Duodenal mucosa (tissue), 2 donors: ENCODE measurements around the gene PAPLN.
A peak's percentile ranks its signal among the peaks of the same experiment; 100 is the strongest.

Experiments
- H3K27ac ChIP-seq: one replicate; pipeline ENCODE4 v1.7.0; 2013; ENCODE audit warnings: low read depth, low read length
- H3K27me3 ChIP-seq, 2 donors: one replicate each; pipeline ENCODE4 v1.7.0; 2013; ENCODE audit warnings: low read length in 2 of 2, control low read depth in 1 of 2; ENCODE audit not compliant: insufficient read depth in 2 of 2, control insufficient read depth in 1 of 2
- H3K36me3 ChIP-seq, 2 donors: one replicate each; pipeline ENCODE4 v1.7.0; 2013; ENCODE audit warnings: low read length in 2 of 2, control low read depth in 1 of 2; ENCODE audit not compliant: insufficient read depth in 2 of 2, control insufficient read depth in 1 of 2
- H3K4me1 ChIP-seq, 2 donors: one replicate each; pipeline ENCODE4 v1.7.0; 2013; ENCODE audit warnings: low read length in 2 of 2, control low read depth in 1 of 2; ENCODE audit not compliant: insufficient read depth in 2 of 2, control insufficient read depth in 1 of 2
- H3K4me3 ChIP-seq, 2 donors: one replicate each; pipeline ENCODE4 v1.7.0; 2013; ENCODE audit warnings: low read length in 2 of 2, low read depth in 1 of 2
- H3K9ac ChIP-seq, 2 donors: one replicate each; pipeline ENCODE4 v1.7.0; 2013; ENCODE audit warnings: low read length in 2 of 2, low read depth in 1 of 2
- H3K9me3 ChIP-seq, 2 donors: one replicate each; pipeline ENCODE4 v1.7.0; 2013; ENCODE audit warnings: low read length in 2 of 2, control low read depth in 1 of 2; ENCODE audit not compliant: control insufficient read depth in 1 of 2

PAPLN gene

DNA sequence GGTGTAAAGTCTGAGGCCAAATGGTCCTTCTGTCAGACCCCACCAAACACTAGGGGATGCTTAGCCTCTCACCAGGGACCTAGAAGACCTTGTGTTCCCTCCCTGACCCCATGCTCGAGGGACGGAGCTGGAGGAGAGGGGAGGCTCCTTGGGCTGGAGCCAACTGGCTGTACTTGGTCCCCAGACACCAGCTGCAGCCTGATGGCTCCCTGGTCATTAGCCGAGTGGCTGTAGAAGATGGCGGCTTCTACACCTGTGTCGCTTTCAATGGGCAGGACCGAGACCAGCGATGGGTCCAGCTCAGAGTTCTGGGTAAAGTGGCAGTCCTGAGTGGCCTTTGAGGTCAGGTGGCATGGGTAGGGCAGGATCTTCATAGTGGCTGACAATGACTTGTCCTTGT, 29.0 kb downstream of the PAPLN start:
- H3K36me3 ChIP-seq: no peaks in the 10 kb centered on the region
- no peak overlapping the region for H3K27ac ChIP-seq
- H3K9ac ChIP-seq: no peak overlapping the region
- no peaks in the 10 kb centered on the region for H3K27me3 ChIP-seq
- no peaks in the 10 kb centered on the region for H3K9me3 ChIP-seq
- H3K4me1 ChIP-seq: peaks cover 4 to 6% of the 10 kb centered on the region in 2 donors
- H3K4me3 ChIP-seq: no peak overlapping the region

DNA sequence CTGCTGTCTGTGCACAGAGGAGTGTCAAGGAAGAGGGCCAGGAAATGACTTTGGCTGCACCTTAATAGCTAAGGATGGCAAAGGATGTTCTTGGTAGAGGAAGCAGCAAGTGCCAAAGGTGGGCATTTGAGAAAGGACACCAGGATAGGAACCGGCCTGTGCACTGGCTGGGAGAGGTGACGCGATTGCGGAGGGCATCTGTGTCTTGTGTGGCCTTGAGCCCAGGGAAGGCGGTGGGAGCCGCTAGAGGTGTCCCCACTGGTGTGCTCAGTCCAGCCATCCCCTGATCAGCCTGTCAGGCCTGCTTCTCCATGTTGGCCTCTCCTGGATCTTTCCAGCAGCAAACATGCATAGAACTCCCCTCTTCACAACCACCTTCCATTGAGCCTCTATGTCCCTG, 30.2 kb downstream of the PAPLN start:
- H3K9me3 ChIP-seq: no peaks in the 10 kb centered on the region
- no peak overlapping the region for H3K27ac ChIP-seq
- H3K9ac ChIP-seq: no peak overlapping the region
- H3K4me1 ChIP-seq: peaks cover 4 to 6% of the 10 kb centered on the region in 2 donors
- H3K27me3 ChIP-seq: no peaks in the 10 kb centered on the region
- H3K36me3 ChIP-seq: peaks cover 0 to 3% of the 10 kb centered on the region in 2 donors
- no peak overlapping the region for H3K4me3 ChIP-seq

DNA sequence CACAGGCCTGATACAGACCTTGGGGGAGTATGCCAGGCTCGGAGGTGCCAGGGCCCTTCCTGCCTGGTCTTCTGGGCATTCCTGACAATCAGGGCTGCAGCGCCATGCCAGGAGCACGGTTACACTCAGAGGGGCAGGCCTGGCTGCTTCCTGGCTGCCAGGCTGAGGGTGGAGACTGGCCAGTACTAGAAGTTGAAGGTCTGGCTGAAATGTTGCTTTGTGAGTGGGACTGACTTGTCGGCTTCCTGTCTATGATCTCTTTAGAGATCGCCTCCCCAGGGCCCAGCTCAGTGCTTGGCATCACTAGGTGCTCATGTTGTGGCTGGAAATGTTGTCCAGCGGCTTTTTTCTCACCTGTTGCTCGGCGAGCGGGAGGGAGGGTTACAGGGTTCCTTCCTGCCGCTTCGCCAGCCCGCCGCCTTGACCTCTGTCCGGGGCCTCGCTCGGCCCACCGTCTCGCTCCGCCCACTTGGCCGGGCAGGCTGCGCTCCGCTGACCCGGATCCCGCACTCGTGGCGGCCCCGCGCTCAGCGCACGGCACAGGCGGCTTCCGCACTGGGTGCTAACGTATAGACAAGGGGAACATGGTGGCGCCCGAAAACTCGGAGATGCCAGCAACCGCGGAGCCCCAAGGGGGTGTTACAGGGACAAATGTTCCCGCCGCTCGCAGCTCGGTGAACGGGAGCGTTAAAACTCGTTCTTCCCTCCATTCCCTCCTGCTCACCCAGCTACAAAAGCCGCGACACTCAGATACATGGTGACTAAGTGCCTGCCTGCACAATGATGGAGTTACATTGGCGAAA, 32.6 kb downstream of the PAPLN start:
- no peak overlapping the region for H3K27ac ChIP-seq
- H3K4me3 ChIP-seq: peak overlapping the region; percentile 30 to 33
- peaks cover 4 to 6% of the 10 kb centered on the region in 2 donors for H3K4me1 ChIP-seq
- no peaks in the 10 kb centered on the region for H3K27me3 ChIP-seq
- no peaks in the 10 kb centered on the region for H3K9me3 ChIP-seq
- peaks cover 16 to 21% of the 10 kb centered on the region in 2 donors for H3K36me3 ChIP-seq
- peak overlapping the region in 1 of 2 donors; percentile 36 for H3K9ac ChIP-seq

DNA sequence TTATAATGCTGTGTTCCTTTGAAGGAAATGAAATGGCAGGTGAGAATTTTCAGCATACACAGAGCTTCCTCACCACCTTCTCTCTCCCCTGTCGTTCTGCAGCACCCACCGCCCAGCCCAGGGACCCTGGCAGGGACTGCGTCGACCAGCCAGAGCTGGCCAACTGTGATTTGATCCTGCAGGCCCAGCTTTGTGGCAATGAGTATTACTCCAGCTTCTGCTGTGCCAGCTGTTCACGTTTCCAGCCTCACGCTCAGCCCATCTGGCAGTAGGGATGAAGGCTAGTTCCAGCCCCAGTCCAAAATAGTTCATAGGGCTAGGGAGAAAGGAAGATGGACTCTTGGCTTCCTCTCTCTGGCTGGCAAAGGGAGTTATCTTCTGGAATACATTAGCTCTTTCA, 35.1 kb downstream of the PAPLN start:
- Histone ChIP-seq H3K27ac (no peak overlapping the region), H3K4me1 (peaks cover 4 to 6% of the 10 kb centered on the region in 2 donors), H3K4me3 (no peak overlapping the region), H3K36me3 (peaks cover 32 to 46% of the 10 kb centered on the region in 2 donors), H3K9me3 (no peaks in the 10 kb centered on the region), H3K27me3 (no peaks in the 10 kb centered on the region), H3K9ac (no peak overlapping the region)

DNA sequence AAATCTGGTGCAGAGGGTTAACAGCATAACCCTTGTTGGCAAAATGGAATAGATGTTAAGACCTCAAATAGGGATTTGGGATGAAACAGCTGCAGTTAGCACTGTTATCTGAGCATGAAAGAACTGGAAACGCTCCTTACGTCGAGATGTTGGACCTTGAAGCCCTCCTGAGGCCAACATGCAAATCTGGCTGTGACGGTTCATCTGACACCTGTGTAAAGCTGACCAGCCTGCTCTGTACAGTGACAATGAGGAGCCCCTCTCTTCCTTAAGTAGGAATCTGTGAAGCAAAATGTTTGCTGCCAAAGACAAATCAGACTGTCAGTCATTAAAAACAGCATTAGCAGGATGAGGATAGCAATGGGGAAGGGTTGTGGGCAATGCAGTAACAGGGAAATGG, 36.5 kb downstream of the PAPLN start:
- H3K4me3 ChIP-seq: no peak overlapping the region
- H3K9ac ChIP-seq: no peak overlapping the region
- no peaks in the 10 kb centered on the region for H3K9me3 ChIP-seq
- peaks cover 4 to 6% of the 10 kb centered on the region in 2 donors for H3K4me1 ChIP-seq
- no peaks in the 10 kb centered on the region for H3K27me3 ChIP-seq
- no peak overlapping the region for H3K27ac ChIP-seq
- peaks cover 33 to 52% of the 10 kb centered on the region in 2 donors for H3K36me3 ChIP-seq

DNA sequence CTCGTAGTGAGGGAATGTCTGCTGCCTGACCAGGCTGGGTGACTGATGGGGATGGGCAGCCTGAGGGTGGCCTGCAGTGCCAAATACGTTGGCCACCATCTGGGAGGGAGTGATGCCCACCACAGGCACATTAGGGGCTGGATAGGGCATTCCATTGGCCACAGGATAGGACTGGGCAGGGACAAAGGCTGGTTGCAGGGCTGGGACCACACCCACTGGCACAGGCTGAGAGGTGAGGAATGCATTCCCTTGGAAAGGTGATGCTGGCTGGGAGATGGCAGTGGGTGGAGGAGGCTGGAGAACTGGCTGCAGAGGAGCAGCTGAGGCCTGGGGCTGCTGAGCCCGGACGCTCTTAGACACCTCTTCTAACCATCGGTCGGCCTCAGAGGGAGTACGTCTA, 39.5 kb downstream of the PAPLN start:
- H3K27ac ChIP-seq: no peak overlapping the region
- no peaks in the 10 kb centered on the region for H3K27me3 ChIP-seq
- H3K4me3 ChIP-seq: no peak overlapping the region
- no peaks in the 10 kb centered on the region for H3K4me1 ChIP-seq
- H3K9ac ChIP-seq: no peak overlapping the region
- H3K36me3 ChIP-seq: peaks cover 48 to 76% of the 10 kb centered on the region in 2 donors
- no peaks in the 10 kb centered on the region for H3K9me3 ChIP-seq

DNA sequence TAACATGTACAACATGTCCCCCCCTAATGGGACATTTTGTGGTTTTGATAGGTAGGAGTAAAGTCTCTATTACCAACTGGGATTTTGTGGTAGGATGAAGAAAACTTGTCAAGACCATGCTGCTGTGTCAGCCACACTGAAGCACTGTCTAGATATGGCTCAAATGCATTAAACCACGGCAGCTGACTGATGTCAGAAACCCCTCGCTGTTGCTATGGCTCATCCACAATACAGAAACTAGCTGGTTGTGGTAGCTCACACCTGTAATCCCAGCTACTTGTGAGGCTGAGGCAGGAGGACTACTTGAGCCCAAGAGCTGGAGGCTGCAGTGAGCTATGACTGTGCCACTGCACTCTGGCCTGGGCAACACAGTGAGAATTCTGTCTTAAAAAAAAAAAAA, 40.1 kb downstream of the PAPLN start:
- no peaks in the 10 kb centered on the region for H3K9me3 ChIP-seq
- H3K27me3 ChIP-seq: no peaks in the 10 kb centered on the region
- H3K27ac ChIP-seq: no peak overlapping the region
- no peaks in the 10 kb centered on the region for H3K4me1 ChIP-seq
- H3K9ac ChIP-seq: no peak overlapping the region
- peaks cover 53 to 79% of the 10 kb centered on the region in 2 donors for H3K36me3 ChIP-seq
- H3K4me3 ChIP-seq: no peak overlapping the region

DNA sequence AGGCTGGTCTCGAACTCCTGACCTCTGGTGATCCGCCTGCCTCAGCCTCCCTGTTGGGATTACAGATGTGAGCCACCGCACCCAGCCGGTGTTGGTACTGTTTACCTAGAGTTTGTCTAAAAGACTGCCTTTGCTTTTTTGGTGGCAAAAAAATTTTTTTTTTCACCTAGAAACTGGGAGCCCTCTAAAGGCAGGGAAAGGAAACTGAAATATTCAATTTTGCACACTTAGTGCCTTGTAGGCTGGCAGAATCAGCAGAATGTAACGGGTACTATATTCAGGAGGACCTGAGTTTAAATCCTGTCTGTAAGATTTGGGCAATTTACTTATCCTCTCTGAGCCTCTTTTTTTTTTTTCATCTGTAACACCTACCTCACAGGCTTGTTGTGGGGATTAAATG, 43.6 kb downstream of the PAPLN start:
- Histone ChIP-seq H3K27ac (no peak overlapping the region), H3K4me1 (no peaks in the 10 kb centered on the region), H3K27me3 (no peaks in the 10 kb centered on the region), H3K9me3 (no peaks in the 10 kb centered on the region), H3K36me3 (peaks cover 61 to 72% of the 10 kb centered on the region in 2 donors), H3K9ac (no peak overlapping the region), H3K4me3 (no peak overlapping the region)

DNA sequence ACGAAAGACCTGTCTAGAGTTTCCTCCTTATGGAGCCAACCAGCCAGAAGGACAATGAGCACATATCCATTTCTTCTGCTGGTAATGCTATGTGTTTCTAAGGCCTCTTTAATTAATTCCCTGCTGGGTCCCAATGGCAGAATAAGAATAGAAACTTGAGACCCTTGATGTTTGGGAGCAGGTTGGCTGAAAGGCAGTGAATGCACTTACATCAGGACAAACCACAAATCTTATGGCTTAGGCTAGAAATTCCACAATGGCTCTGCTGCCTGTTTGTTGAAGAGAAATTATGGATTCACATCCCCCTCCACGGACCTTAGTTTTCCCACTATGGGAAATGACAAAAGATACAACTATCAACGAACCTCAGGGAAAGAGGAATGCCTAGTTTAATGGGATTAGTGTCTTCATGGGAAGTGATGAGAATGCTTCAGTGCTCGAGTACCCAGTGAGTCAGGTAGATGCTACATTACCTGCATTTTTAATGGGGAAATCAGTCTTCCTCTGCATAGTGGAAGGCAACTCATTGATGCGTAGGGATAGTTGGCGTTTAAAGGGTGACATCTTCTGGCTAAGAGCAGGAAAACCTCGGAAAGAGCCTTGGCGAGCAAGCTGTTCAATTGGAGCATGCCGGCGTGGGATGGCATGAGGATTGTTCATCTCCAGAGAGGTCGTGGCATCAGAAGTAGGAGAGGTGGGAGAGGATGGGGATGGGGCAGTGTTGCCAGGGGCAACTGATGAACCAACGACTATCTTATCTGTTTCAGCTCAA, 46.5 kb downstream of the PAPLN start:
- Histone ChIP-seq H3K36me3 (peaks cover 52 to 61% of the 10 kb centered on the region in 2 donors), H3K4me1 (no peaks in the 10 kb centered on the region), H3K27me3 (no peaks in the 10 kb centered on the region), H3K9me3 (no peaks in the 10 kb centered on the region), H3K27ac (no peak overlapping the region), H3K9ac (no peak overlapping the region), H3K4me3 (no peak overlapping the region)

DNA sequence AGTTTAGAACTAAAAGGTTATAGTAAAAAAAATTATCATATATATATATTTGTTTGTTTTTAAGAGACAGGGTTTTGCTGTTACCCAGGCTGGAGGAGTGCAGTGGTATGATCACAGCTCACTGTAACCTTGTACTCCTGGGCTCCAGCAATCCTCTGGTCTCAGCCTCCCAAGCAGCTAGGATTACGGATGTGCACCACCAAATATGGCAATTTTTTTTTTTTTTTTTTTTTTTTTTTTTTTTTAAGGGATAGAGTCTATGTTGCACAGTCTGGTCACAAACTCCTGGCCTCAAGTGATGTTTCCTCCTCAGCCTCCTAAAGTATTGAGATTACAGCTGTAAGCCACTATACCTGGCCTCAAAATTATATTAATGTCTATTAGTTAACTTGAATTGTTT, 48.7 kb downstream of the PAPLN start:
- Histone ChIP-seq H3K4me1 (peaks cover 0 to 4% of the 10 kb centered on the region in 2 donors), H3K9ac (no peak overlapping the region), H3K27ac (no peak overlapping the region), H3K9me3 (no peaks in the 10 kb centered on the region), H3K4me3 (no peak overlapping the region), H3K36me3 (peaks cover 43 to 46% of the 10 kb centered on the region in 2 donors), H3K27me3 (no peaks in the 10 kb centered on the region)
